CD1c-positive myeloid dendritic cell (primary cell): ENCODE data around the gene NUP93.
"Not testable (repeated sequence)": the region's sequence is repeated elsewhere in the genome, so short reads cannot be mapped to it uniquely, and the experiment has no call there.

ENCODE experiments used
- DNase-seq: peaks from one replicate; pipeline ENCODE4 v3.0.0-alpha.2; 2016; ENCODE audit errors: extremely low spot score

Gene NUP93

GRCh38 chr16:56777482-56777881, 47.6 kb downstream of the NUP93 start:
- DNase-seq: no peak

GRCh38 chr16:56779906-56780305, 50.0 kb downstream of the NUP93 start:
- no peak for DNase-seq

- DNase-seq: no peak
Measured at GRCh38 chr16:56780646-56781045, 50.7 kb downstream of the NUP93 start.

GRCh38 chr16:56781528-56781961, 51.6 kb downstream of the NUP93 start:
- no peak for DNase-seq

- no peak for DNase-seq
Measured at GRCh38 chr16:56783344-56783743, 53.4 kb downstream of the NUP93 start.

GRCh38 chr16:56785317-56785716, 55.4 kb downstream of the NUP93 start:
- DNase-seq: no peak

GRCh38 chr16:56787167-56787566, 57.2 kb downstream of the NUP93 start:
- no peak for DNase-seq

GRCh38 chr16:56788435-56788834, 58.5 kb downstream of the NUP93 start:
- no peak for DNase-seq

- no peak for DNase-seq
Measured at GRCh38 chr16:56789360-56789759, 59.4 kb downstream of the NUP93 start.

GRCh38 chr16:56792967-56793366, 63.0 kb downstream of the NUP93 start:
- DNase-seq: no peak

- DNase-seq: no peak
Measured at GRCh38 chr16:56793492-56793891, 63.6 kb downstream of the NUP93 start.

GRCh38 chr16:56795011-56795410, 65.1 kb downstream of the NUP93 start:
- DNase-seq: no peak

GRCh38 chr16:56797038-56797437, 67.1 kb downstream of the NUP93 start:
- not testable (repeated sequence) for DNase-seq

GRCh38 chr16:56797861-56798260, 67.9 kb downstream of the NUP93 start:
- no peak for DNase-seq

- DNase-seq: no peak
Measured at GRCh38 chr16:56798955-56799354, 69.0 kb downstream of the NUP93 start.

- no peak for DNase-seq
Measured at GRCh38 chr16:56800355-56800754, 70.4 kb downstream of the NUP93 start.

- DNase-seq: no peak
Measured at GRCh38 chr16:56801762-56802161, 71.8 kb downstream of the NUP93 start.

- no peak for DNase-seq
Measured at GRCh38 chr16:56807011-56807675, 77.2 kb downstream of the NUP93 start.

GRCh38 chr16:56807676-56808067, 77.7 kb downstream of the NUP93 start:
- not testable (repeated sequence) for DNase-seq

GRCh38 chr16:56810954-56811353, 81.0 kb downstream of the NUP93 start:
- no peak for DNase-seq

- not testable (repeated sequence) for DNase-seq
Measured at GRCh38 chr16:56811602-56812001, 81.7 kb downstream of the NUP93 start.

- DNase-seq: no peak
Measured at GRCh38 chr16:56812884-56813283, 83.0 kb downstream of the NUP93 start.

GRCh38 chr16:56814537-56815432, 84.9 kb downstream of the NUP93 start:
- DNase-seq: no peak
